SK-N-SH (cell line): ENCODE measurements around the gene PKP2. TPM values are rescaled to one million over a fixed set of nuclear protein-coding genes. Genes with fewer than 3 reads are reported as not detected.

Experiments used
- CTCF ChIA-PET: fragments of 300-600, 350-600 bp; formaldehyde crosslinking; extraction: SDS; loops from one replicate; lab custom pipeline; 2021; lab: Yijun Ruan, JAX
- POLR2A ChIA-PET: fragments of 350-600 bp; sonication (Branson Sonifier 250); formaldehyde crosslinking; extraction: SDS; loops from one replicate; lab custom pipeline; 2020; ENCODE audit warnings: antibody characterized with exemption, inconsistent platforms; lab: Yijun Ruan, JAX
- DNase-seq: peaks from one replicate; pipeline ENCODE4 v3.0.0; 2012
- H2AFZ ChIP-seq: fragments of 200-600 bp; sonication (generic); 2 replicates; pipeline ENCODE4 v1.8.1; 2016; ENCODE audit warnings: antibody characterized with exemption, mild to moderate bottlenecking, low read depth
- H3F3A ChIP-seq: fragments of 200-600 bp; sonication (generic); replicated peaks from 2 replicates; pipeline ENCODE3; 2016; ENCODE audit warnings: antibody characterized with exemption, mild to moderate bottlenecking; ENCODE audit not compliant: insufficient read depth
- H3K27ac ChIP-seq, 2 experiments: fragments of 200-500 bp in 1 of 2; fragments of 200-600 bp in 1 of 2; sonication (Bioruptor generic) in 1 of 2; sonication (generic), shearing (Covaris generic) in 1 of 2; 2 replicates each; pipeline versions ENCODE4 v1.5.1 to v1.6.1; 2014 to 2016; ENCODE audit warnings: low read depth in 2 of 2, inconsistent platforms in 1 of 2, low read length in 1 of 2, mild to moderate bottlenecking in 1 of 2, mixed read lengths in 1 of 2
- H3K27me3 ChIP-seq: fragments of 200-600 bp; sonication (generic), shearing (Covaris generic); 2 replicates; pipeline ENCODE4 v1.6.1; 2016; ENCODE audit warnings: mixed run types; ENCODE audit not compliant: insufficient read depth
- H3K36me3 ChIP-seq, 2 experiments: fragments of 200-500 bp in 1 of 2; fragments of 200-600 bp in 1 of 2; sonication (Bioruptor generic) in 1 of 2; sonication (generic) in 1 of 2; replicated peaks in 1 of 2; 2 replicates each; pipeline versions ENCODE3 to v1.5.1; 2014 to 2016; ENCODE audit warnings: low read length in 1 of 2, mild to moderate bottlenecking in 1 of 2; ENCODE audit not compliant: insufficient read depth in 2 of 2, control insufficient read depth in 1 of 2
- H3K4me1 ChIP-seq, 2 experiments: fragments of 200-500 bp in 1 of 2; fragments of 200-600 bp in 1 of 2; sonication (Bioruptor generic) in 1 of 2; sonication (generic), shearing (Covaris generic) in 1 of 2; 2 replicates each; pipeline versions ENCODE4 v1.5.1 to v1.6.1; 2014 to 2016; ENCODE audit warnings: low read depth in 1 of 2, low read length in 1 of 2, mixed run types in 1 of 2; ENCODE audit not compliant: insufficient read depth in 2 of 2, control insufficient read depth in 1 of 2
- H3K4me2 ChIP-seq: fragments of 200-600 bp; sonication (generic), shearing (Covaris generic); 2 replicates; pipeline ENCODE4 v1.6.1; 2017; ENCODE audit warnings: mixed run types
- H3K4me3 ChIP-seq, 2 experiments: fragments of 200-500 bp in 1 of 2; fragments of 200-600 bp in 1 of 2; sonication (Bioruptor generic) in 1 of 2; sonication (generic), shearing (Covaris generic) in 1 of 2; 2 replicates each; pipeline versions ENCODE4 v1.5.1 to v1.8.1; 2014 to 2016; ENCODE audit warnings: low read depth in 2 of 2, inconsistent platforms in 1 of 2, low read length in 1 of 2, mild to moderate bottlenecking in 1 of 2, mixed read lengths in 1 of 2, moderate library complexity in 1 of 2
- H3K79me2 ChIP-seq: fragments of 200-600 bp; sonication (generic); 2 replicates; pipeline ENCODE4 v1.8.1; 2017; ENCODE audit warnings: mild to moderate bottlenecking; ENCODE audit not compliant: insufficient read depth
- H3K9ac ChIP-seq: fragments of 200-600 bp; sonication (generic); 2 replicates; pipeline ENCODE4 v1.6.1; 2017; ENCODE audit warnings: mixed run types
- H3K9me2 ChIP-seq: fragments of 200-600 bp; sonication (generic); 2 replicates; pipeline ENCODE4 v1.6.1; 2017; ENCODE audit warnings: mixed run types
- H3K9me3 ChIP-seq: fragments of 200-600 bp; sonication (generic); 2 replicates; pipeline ENCODE4 v1.6.1; 2017; ENCODE audit warnings: mixed run types, mild to moderate bottlenecking, moderate library complexity
- H4K20me1 ChIP-seq: fragments of 200-600 bp; sonication (generic); 2 replicates; pipeline ENCODE4 v1.6.1; 2017; ENCODE audit warnings: mild to moderate bottlenecking, mixed run types; ENCODE audit not compliant: insufficient read depth
- EZH2phosphoT487 ChIP-seq: fragments of 200-600 bp; sonication (generic); IDR thresholded peaks from 2 replicates; pipeline ENCODE4 v1.6.1; 2017; ENCODE audit warnings: low read depth, mixed run types, mild to moderate bottlenecking, antibody characterized with exemption, moderate library complexity, borderline replicate concordance
- GATA2 ChIP-seq: sonication (generic); formaldehyde crosslinking; IDR thresholded peaks from 2 replicates; pipeline ENCODE4 v1.5.0; 2020; ENCODE audit warnings: mild to moderate bottlenecking, missing genetic modification reagents
- MEF2A ChIP-seq: IDR thresholded peaks from 2 replicates; pipeline ENCODE4 v1.4.0; 2012; ENCODE audit warnings: low read depth, borderline replicate concordance
- NRF1 ChIP-seq: IDR thresholded peaks from 2 replicates; pipeline ENCODE4 v1.6.1; 2012; ENCODE audit warnings: low read depth, mild to moderate bottlenecking, low read length
- RFX5 ChIP-seq: IDR thresholded peaks from 2 replicates; pipeline ENCODE4 v1.6.1; 2012; ENCODE audit warnings: mild to moderate bottlenecking, improper control_type of control experiment, low read length
- TEAD4 ChIP-seq: IDR thresholded peaks from 2 replicates; pipeline ENCODE4 v1.4.0; 2012; ENCODE audit warnings: mild to moderate bottlenecking, borderline replicate concordance; ENCODE audit not compliant: insufficient read depth
- WGBS: methylation state at CpG from one replicate; pipeline ENCODE4 v1.1.6; 2017; ENCODE audit warnings: low lambda C conversion rate; 5-methylcytosine and 5-hydroxymethylcytosine counted together
- polyA plus RNA-seq, 3 experiments: library from polyadenylated mRNA; depleted of rRNA; stranded (reverse); fragments of >200 nt; gene quantifications; 2 replicates each; pipeline ENCODE4 v1.2.3, GENCODE V29; 2012
- TF ChIP-seq, protein P1 (sequence below): IDR thresholded peaks from 2 replicates; pipeline ENCODE4 v1.4.0; 2012; ENCODE audit warnings: low read depth, borderline replicate concordance
- TF ChIP-seq, protein P2 (sequence below): IDR thresholded peaks from 2 replicates; pipeline ENCODE4 v1.6.1; 2012; ENCODE audit warnings: mild to moderate bottlenecking, low read depth, low read length, moderate library complexity

The PKP2 gene
- polyA plus RNA-seq, 1 of the 3 experiments (the other 2 are of a cell fraction), result 0.10 TPM

DNA sequence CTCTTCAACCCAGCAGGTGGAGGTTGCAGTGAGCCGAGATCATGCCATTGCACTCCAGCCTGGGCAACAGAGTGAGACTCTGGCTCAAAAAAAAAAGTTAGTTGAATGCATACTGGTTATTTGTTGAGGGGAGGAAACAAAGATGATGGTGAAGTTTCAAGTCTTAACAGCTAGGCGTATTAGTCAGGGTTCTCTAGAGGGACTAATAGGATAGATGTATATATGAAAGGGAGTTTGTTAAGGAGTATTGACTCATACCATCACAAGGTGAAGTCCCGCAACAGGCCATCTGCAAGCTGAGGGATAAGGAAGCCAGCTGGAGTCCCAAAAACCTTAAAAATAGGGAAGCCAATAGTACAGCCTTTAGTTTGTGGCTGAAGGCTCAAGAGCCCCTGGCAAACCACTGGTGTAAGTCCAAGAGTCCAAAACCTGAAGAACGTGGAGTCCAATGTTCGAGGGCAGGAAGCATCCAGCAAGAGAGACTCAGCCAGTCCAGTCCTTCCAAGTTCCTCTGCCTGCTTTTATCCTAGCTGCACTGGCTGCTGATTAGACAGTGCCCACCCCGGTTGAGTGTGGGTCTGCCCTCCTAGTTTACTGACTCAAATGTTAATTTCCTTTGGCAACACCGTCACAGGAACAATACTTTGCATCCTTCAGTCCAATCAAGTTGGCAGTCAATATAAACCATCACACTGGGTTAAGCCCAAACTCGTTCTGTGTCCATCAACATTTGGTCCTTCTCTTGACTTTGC, 26.1 kb upstream of the PKP2 start:
- Histone ChIP-seq H3K4me2 (no peak overlapping the region), H3K79me2 (no peaks in the 10 kb centered on the region), H3K9ac (no peak overlapping the region), H3K36me3 (no peaks in the 10 kb centered on the region), H3K27me3 (no peaks in the 10 kb centered on the region; the same call in 1 of the 2 replicates), H3K4me1 (no peaks in the 10 kb centered on the region), H3K27ac (no peak overlapping the region), H3K9me3 (no peaks in the 10 kb centered on the region)
- no peak for DNase-seq
- 31% methylated on average over 8 of the region's 8 CpGs for WGBS
- TF ChIP-seq NRF1, result no peak
- no peak for TF ChIP-seq GATA2 (CRISPR knock-in tag)
- TF ChIP-seq MEF2A, result no peak
- TF ChIP-seq, protein P1, sequence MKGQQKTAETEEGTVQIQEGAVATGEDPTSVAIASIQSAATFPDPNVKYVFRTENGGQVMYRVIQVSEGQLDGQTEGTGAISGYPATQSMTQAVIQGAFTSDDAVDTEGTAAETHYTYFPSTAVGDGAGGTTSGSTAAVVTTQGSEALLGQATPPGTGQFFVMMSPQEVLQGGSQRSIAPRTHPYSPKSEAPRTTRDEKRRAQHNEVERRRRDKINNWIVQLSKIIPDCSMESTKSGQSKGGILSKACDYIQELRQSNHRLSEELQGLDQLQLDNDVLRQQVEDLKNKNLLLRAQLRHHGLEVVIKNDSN, result no peak
- no peak for TF ChIP-seq EZH2phosphoT487
- no peak for TF ChIP-seq RFX5
- TF ChIP-seq, protein P2, sequence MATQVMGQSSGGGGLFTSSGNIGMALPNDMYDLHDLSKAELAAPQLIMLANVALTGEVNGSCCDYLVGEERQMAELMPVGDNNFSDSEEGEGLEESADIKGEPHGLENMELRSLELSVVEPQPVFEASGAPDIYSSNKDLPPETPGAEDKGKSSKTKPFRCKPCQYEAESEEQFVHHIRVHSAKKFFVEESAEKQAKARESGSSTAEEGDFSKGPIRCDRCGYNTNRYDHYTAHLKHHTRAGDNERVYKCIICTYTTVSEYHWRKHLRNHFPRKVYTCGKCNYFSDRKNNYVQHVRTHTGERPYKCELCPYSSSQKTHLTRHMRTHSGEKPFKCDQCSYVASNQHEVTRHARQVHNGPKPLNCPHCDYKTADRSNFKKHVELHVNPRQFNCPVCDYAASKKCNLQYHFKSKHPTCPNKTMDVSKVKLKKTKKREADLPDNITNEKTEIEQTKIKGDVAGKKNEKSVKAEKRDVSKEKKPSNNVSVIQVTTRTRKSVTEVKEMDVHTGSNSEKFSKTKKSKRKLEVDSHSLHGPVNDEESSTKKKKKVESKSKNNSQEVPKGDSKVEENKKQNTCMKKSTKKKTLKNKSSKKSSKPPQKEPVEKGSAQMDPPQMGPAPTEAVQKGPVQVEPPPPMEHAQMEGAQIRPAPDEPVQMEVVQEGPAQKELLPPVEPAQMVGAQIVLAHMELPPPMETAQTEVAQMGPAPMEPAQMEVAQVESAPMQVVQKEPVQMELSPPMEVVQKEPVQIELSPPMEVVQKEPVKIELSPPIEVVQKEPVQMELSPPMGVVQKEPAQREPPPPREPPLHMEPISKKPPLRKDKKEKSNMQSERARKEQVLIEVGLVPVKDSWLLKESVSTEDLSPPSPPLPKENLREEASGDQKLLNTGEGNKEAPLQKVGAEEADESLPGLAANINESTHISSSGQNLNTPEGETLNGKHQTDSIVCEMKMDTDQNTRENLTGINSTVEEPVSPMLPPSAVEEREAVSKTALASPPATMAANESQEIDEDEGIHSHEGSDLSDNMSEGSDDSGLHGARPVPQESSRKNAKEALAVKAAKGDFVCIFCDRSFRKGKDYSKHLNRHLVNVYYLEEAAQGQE, result no peak
- TF ChIP-seq, all 33 proteins: peak for 0
- Histone ChIP-seq H2AFZ (no peak overlapping the region), H4K20me1 (no peaks in the 10 kb centered on the region), H3F3A (peaks cover 4% of the 10 kb centered on the region), H3K9me2 (no peaks in the 10 kb centered on the region), H3K4me3 (no peak overlapping the region)
- CTCF ChIA-PET, result interaction anchor here (8.9 kb wide), 1 partner anchor 166 kb away, joined by 150 read pairs; the partner anchor contains the start of gene YARS2
- POLR2A ChIA-PET, result no interaction called here

DNA sequence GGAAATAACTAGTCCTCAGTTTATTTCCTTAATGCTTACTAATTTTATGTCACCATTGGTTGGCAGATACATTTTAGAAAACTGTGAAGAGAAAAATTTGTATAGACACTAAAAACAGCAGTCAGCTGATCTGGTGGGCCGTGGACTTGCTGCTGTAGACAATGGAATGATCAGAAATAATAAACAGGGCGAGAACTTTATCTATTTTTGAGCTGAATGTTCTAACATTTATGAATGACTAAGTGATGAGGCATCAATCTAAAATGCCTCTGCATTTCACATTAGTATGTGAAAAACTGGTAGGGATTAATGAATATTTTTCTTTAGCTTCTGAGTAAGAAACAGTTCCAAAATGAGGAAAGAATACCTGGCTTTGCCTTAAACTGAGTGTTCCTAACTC, 24.8 kb upstream of the PKP2 start:
- no peak for DNase-seq
- Histone ChIP-seq H2AFZ (no peak overlapping the region), H3K79me2 (no peaks in the 10 kb centered on the region), H4K20me1 (no peaks in the 10 kb centered on the region), H3K4me2 (no peak overlapping the region), H3K4me3 (no peak overlapping the region), H3K9me3 (no peaks in the 10 kb centered on the region), H3K4me1 (0 out of 4 replicates have a peak, but pooled peaks cover 0 to 3% of the 10 kb centered on the region in 2 experiments), H3K9me2 (no peaks in the 10 kb centered on the region), H3K9ac (no peak overlapping the region), H3K27me3 (no peaks in the 10 kb centered on the region; the same call in 1 of the 2 replicates), H3K27ac (no peak overlapping the region), H3K36me3 (no peaks in the 10 kb centered on the region), H3F3A (peaks cover 4% of the 10 kb centered on the region)
- TF ChIP-seq TEAD4, result no peak
- CTCF ChIA-PET, result interaction anchor here (8.9 kb wide), 1 partner anchor 165 kb away, joined by 150 read pairs; the partner anchor contains the start of gene YARS2
- POLR2A ChIA-PET, result no interaction called here
- WGBS, result 1% methylated on average over 2 of the region's 2 CpGs
